G401 (cell line): ENCODE data around the gene CRACR2A. TPM values are rescaled to one million over a fixed set of nuclear protein-coding genes. Genes with fewer than 3 reads are reported as not detected.

Source experiments
- DNase-seq: peaks from one replicate; pipeline ENCODE4 v3.0.0-alpha.2; 2015; ENCODE audit warnings: low spot score
- in situ Hi-C: cut with HindIII; loops from 2 replicates; pipeline ENCODE4 v1.10.0; 2016; ENCODE audit warnings: low sequenced_read_pairs, mixed read lengths
- total RNA-seq: library from RNA; depleted of rRNA; stranded (reverse); fragments of >200 nt; shearing (Covaris generic); gene quantifications from 2 replicates; pipeline ENCODE4 v1.2.3, GENCODE V29; 2014

Gene CRACR2A
- total RNA-seq, 1 experiment from 2014 or later: not detected

GRCh38 chr12:3666441-3666840 lies 86.5 kb downstream of the CRACR2A start:
- DNase-seq: no peak
- in situ Hi-C loops: no loop called here

- in situ Hi-C loops: no loop called here
- DNase-seq: no peak
These were observed 90.4 kb downstream of the CRACR2A start for GRCh38 chr12:3662521-3662921.

- in situ Hi-C loops: no loop called here
- no peak for DNase-seq
These were observed 91.9 kb downstream of the CRACR2A start for GRCh38 chr12:3661028-3661427.

- in situ Hi-C loops: no loop called here
- DNase-seq: no peak
These were observed 94.4 kb downstream of the CRACR2A start for GRCh38 chr12:3658327-3659163.

GRCh38 chr12:3656946-3657622 lies 95.8 kb downstream of the CRACR2A start:
- no peak for DNase-seq
- in situ Hi-C loops: no loop called here

- DNase-seq: peak; percentile 12
- in situ Hi-C loops: no loop called here
These were observed 97.5 kb downstream of the CRACR2A start for GRCh38 chr12:3655328-3655900.

GRCh38 chr12:3651585-3652424 lies 101.1 kb downstream of the CRACR2A start:
- DNase-seq: no peak
- in situ Hi-C loops: no loop called here

- in situ Hi-C loops: no loop called here
- no peak for DNase-seq
These were observed 105.4 kb downstream of the CRACR2A start for GRCh38 chr12:3647504-3647903.

GRCh38 chr12:3646561-3647241 lies 106.2 kb downstream of the CRACR2A start:
- in situ Hi-C loops: no loop called here
- DNase-seq: no peak

- in situ Hi-C loops: no loop called here
- DNase-seq: no peak
These were observed 107.8 kb downstream of the CRACR2A start for GRCh38 chr12:3645091-3645490.

GRCh38 chr12:3644104-3644503 lies 108.8 kb downstream of the CRACR2A start:
- peak; percentile 23 for DNase-seq
- in situ Hi-C loops: no loop called here

- no peak for DNase-seq
- in situ Hi-C loops: no loop called here
These were observed 111.4 kb downstream of the CRACR2A start for GRCh38 chr12:3641428-3642018.

GRCh38 chr12:3636328-3636727 lies 116.6 kb downstream of the CRACR2A start:
- in situ Hi-C loops: no loop called here
- DNase-seq: no peak

- no peak for DNase-seq
- in situ Hi-C loops: no loop called here
These were observed 118.6 kb downstream of the CRACR2A start for GRCh38 chr12:3634348-3634747.

GRCh38 chr12:3633396-3633795 lies 119.5 kb downstream of the CRACR2A start:
- in situ Hi-C loops: no loop called here
- no peak for DNase-seq

GRCh38 chr12:3632754-3633153 lies 120.2 kb downstream of the CRACR2A start:
- DNase-seq: no peak
- in situ Hi-C loops: no loop called here

GRCh38 chr12:3632256-3632655 lies 120.7 kb downstream of the CRACR2A start:
- DNase-seq: no peak
- in situ Hi-C loops: no loop called here

- in situ Hi-C loops: no loop called here
- no peak for DNase-seq
These were observed 121.2 kb downstream of the CRACR2A start for GRCh38 chr12:3631759-3632158.

- in situ Hi-C loops: no loop called here
- no peak for DNase-seq
These were observed 121.7 kb downstream of the CRACR2A start for GRCh38 chr12:3631272-3631637.
